Measurements from ENCODE around the gene PLXNB2. TPM values are rescaled to one million over a fixed set of nuclear protein-coding genes. Genes with fewer than 3 reads are reported as not detected.

PLXNB2 gene
- total and polyA plus RNA-seq, 4 donors: 41.1 to 97.3 (median 81.1) TPM

GRCh38 chr22:50268655-50269113, 38.8 kb downstream of the PLXNB2 start:
- H3K27ac ChIP-seq (ENCODE audit: low read depth, low read length): no peak overlapping the region

GRCh38 chr22:50267591-50268390, 39.7 kb downstream of the PLXNB2 start:
- H3K4me3 ChIP-seq (ENCODE audit: low read depth, low read length): no peak overlapping the region
- no peaks in the 10 kb centered on the region for H3K9me3 ChIP-seq (ENCODE audit: control insufficient read depth, insufficient read depth, low read length)
- DNase-seq (ENCODE audit: low read depth in 4 of 6, low spot score in 6 of 6): peak in 3 of 6 donors; percentile 57 to 96 (median 84)
- 13% methylated on average over 67 of the region's 75 CpGs for WGBS (ENCODE audit: insufficient coverage)
- H3K4me1 ChIP-seq (ENCODE audit: control insufficient read depth, insufficient read depth, low read length): peaks cover 63% of the 10 kb centered on the region
- peaks cover 51% of the 10 kb centered on the region for H3K36me3 ChIP-seq (ENCODE audit: control insufficient read depth, insufficient read depth, low read length)
- H3K27me3 ChIP-seq (ENCODE audit: control insufficient read depth, insufficient read depth, low read length): no peaks in the 10 kb centered on the region
- no peak overlapping the region for H3K27ac ChIP-seq (ENCODE audit: low read depth, low read length)

More at GRCh38 chr22:50268655-50269113, 38.8 kb downstream of the PLXNB2 start:
- 53% methylated on average over 8 of the region's 9 CpGs for WGBS (ENCODE audit: insufficient coverage)
- Histone ChIP-seq H3K4me1 (ENCODE audit: control insufficient read depth, insufficient read depth, low read length) (peaks cover 60% of the 10 kb centered on the region), H3K9me3 (ENCODE audit: control insufficient read depth, insufficient read depth, low read length) (no peaks in the 10 kb centered on the region), H3K36me3 (ENCODE audit: control insufficient read depth, insufficient read depth, low read length) (peaks cover 44% of the 10 kb centered on the region), H3K4me3 (ENCODE audit: low read depth, low read length) (no peak overlapping the region), H3K27me3 (ENCODE audit: control insufficient read depth, insufficient read depth, low read length) (no peaks in the 10 kb centered on the region)
- DNase-seq (ENCODE audit: low read depth in 4 of 6, low spot score in 6 of 6): peak in 2 of 6 donors; percentile 32 to 60

- Histone ChIP-seq H3K36me3 (ENCODE audit: control insufficient read depth, insufficient read depth, low read length) (peaks cover 47% of the 10 kb centered on the region), H3K9me3 (ENCODE audit: control insufficient read depth, insufficient read depth, low read length) (no peaks in the 10 kb centered on the region), H3K27ac (ENCODE audit: low read depth, low read length) (no peak overlapping the region), H3K4me1 (ENCODE audit: control insufficient read depth, insufficient read depth, low read length) (peaks cover 63% of the 10 kb centered on the region), H3K27me3 (ENCODE audit: control insufficient read depth, insufficient read depth, low read length) (no peaks in the 10 kb centered on the region), H3K4me3 (ENCODE audit: low read depth, low read length) (no peak overlapping the region)
- WGBS (ENCODE audit: insufficient coverage): 62% methylated on average over 37 of the region's 37 CpGs
- no peak for DNase-seq (ENCODE audit: low read depth in 4 of 6, low spot score in 6 of 6)
These were observed 40.5 kb downstream of the PLXNB2 start for GRCh38 chr22:50266994-50267393.

GRCh38 chr22:50264946-50265669, 42.3 kb downstream of the PLXNB2 start:
- peaks cover 57% of the 10 kb centered on the region for H3K4me1 ChIP-seq (ENCODE audit: control insufficient read depth, insufficient read depth, low read length)

GRCh38 chr22:50264104-50264745, 43.2 kb downstream of the PLXNB2 start:
- no peak for DNase-seq (ENCODE audit: low read depth in 4 of 6, low spot score in 6 of 6)
- WGBS (ENCODE audit: insufficient coverage): 86% methylated on average over 15 of the region's 15 CpGs
- Histone ChIP-seq H3K27me3 (ENCODE audit: control insufficient read depth, insufficient read depth, low read length) (no peaks in the 10 kb centered on the region), H3K27ac (ENCODE audit: low read depth, low read length) (no peak overlapping the region), H3K36me3 (ENCODE audit: control insufficient read depth, insufficient read depth, low read length) (peaks cover 53% of the 10 kb centered on the region), H3K9me3 (ENCODE audit: control insufficient read depth, insufficient read depth, low read length) (no peaks in the 10 kb centered on the region), H3K4me3 (ENCODE audit: low read depth, low read length) (no peak overlapping the region), H3K4me1 (ENCODE audit: control insufficient read depth, insufficient read depth, low read length) (peaks cover 58% of the 10 kb centered on the region)

More at GRCh38 chr22:50264946-50265669, 42.3 kb downstream of the PLXNB2 start:
- no peak overlapping the region for H3K27ac ChIP-seq (ENCODE audit: low read depth, low read length)
- peaks cover 49% of the 10 kb centered on the region for H3K36me3 ChIP-seq (ENCODE audit: control insufficient read depth, insufficient read depth, low read length)
- H3K9me3 ChIP-seq (ENCODE audit: control insufficient read depth, insufficient read depth, low read length): no peaks in the 10 kb centered on the region
- no peak for DNase-seq (ENCODE audit: low read depth in 4 of 6, low spot score in 6 of 6)
- no peaks in the 10 kb centered on the region for H3K27me3 ChIP-seq (ENCODE audit: control insufficient read depth, insufficient read depth, low read length)
- WGBS (ENCODE audit: insufficient coverage): 91% methylated on average over 15 of the region's 15 CpGs
- H3K4me3 ChIP-seq (ENCODE audit: low read depth, low read length): no peak overlapping the region

- no peak for DNase-seq (ENCODE audit: low read depth in 4 of 6, low spot score in 6 of 6)
- Histone ChIP-seq H3K4me3 (ENCODE audit: low read depth, low read length) (no peak overlapping the region), H3K4me1 (ENCODE audit: control insufficient read depth, insufficient read depth, low read length) (peaks cover 48% of the 10 kb centered on the region), H3K27me3 (ENCODE audit: control insufficient read depth, insufficient read depth, low read length) (no peaks in the 10 kb centered on the region), H3K36me3 (ENCODE audit: control insufficient read depth, insufficient read depth, low read length) (peaks cover 62% of the 10 kb centered on the region), H3K9me3 (ENCODE audit: control insufficient read depth, insufficient read depth, low read length) (no peaks in the 10 kb centered on the region), H3K27ac (ENCODE audit: low read depth, low read length) (no peak overlapping the region)
- 64% methylated on average over 8 of the region's 9 CpGs for WGBS (ENCODE audit: insufficient coverage)
These were observed 44.4 kb downstream of the PLXNB2 start for GRCh38 chr22:50262973-50263617.

GRCh38 chr22:50262460-50262911, 45.0 kb downstream of the PLXNB2 start:
- Histone ChIP-seq H3K4me3 (ENCODE audit: low read depth, low read length) (no peak overlapping the region), H3K36me3 (ENCODE audit: control insufficient read depth, insufficient read depth, low read length) (peaks cover 68% of the 10 kb centered on the region), H3K4me1 (ENCODE audit: control insufficient read depth, insufficient read depth, low read length) (peaks cover 45% of the 10 kb centered on the region), H3K27ac (ENCODE audit: low read depth, low read length) (no peak overlapping the region), H3K9me3 (ENCODE audit: control insufficient read depth, insufficient read depth, low read length) (no peaks in the 10 kb centered on the region), H3K27me3 (ENCODE audit: control insufficient read depth, insufficient read depth, low read length) (no peaks in the 10 kb centered on the region)
- no peak for DNase-seq (ENCODE audit: low read depth in 4 of 6, low spot score in 6 of 6)
- WGBS (ENCODE audit: insufficient coverage): 75% methylated on average over 7 of the region's 7 CpGs

- peaks cover 38% of the 10 kb centered on the region for H3K4me1 ChIP-seq (ENCODE audit: control insufficient read depth, insufficient read depth, low read length)
- H3K27me3 ChIP-seq (ENCODE audit: control insufficient read depth, insufficient read depth, low read length): no peaks in the 10 kb centered on the region
- no peaks in the 10 kb centered on the region for H3K9me3 ChIP-seq (ENCODE audit: control insufficient read depth, insufficient read depth, low read length)
- no peak within 1 kb of the TSS for H3K27ac ChIP-seq (ENCODE audit: low read depth, low read length)
- H3K4me3 ChIP-seq (ENCODE audit: low read depth, low read length): peak within 1 kb of the TSS; percentile 42
- 2% methylated on average over 49 of the region's 61 CpGs for WGBS (ENCODE audit: insufficient coverage)
- DNase-seq (ENCODE audit: low read depth in 4 of 6, low spot score in 6 of 6): peak in 2 of 6 donors; percentile 59 to 60
- peaks cover 69% of the 10 kb centered on the region for H3K36me3 ChIP-seq (ENCODE audit: control insufficient read depth, insufficient read depth, low read length)
These were observed 45.6 kb downstream of the PLXNB2 start, which contains the start of gene MAPK12 for GRCh38 chr22:50261615-50262459. Gene MAPK12 (minus strand): TSS chr22:50261683. CDS start chr22:50261509, 174 bp downstream.
